ENCODE data around the gene DBF4B. TPM values are rescaled to one million over a fixed set of nuclear protein-coding genes. Genes with fewer than 3 reads are reported as not detected.

The DBF4B gene
- total RNA-seq, 4 donors from 2014 or later, result 6.0 to 19.0 (median 6.2) TPM

- no peak for DNase-seq (ENCODE audit: low spot score in 2 of 2)
- peaks cover 0 to 41% of the 10 kb centered on the region in 2 donors for H3K27me3 ChIP-seq
- TF ChIP-seq CTCF (IDR thresholded peaks at IDR 0.05) (no peak), POLR2A (IDR thresholded peaks at IDR 0.05) (no peak), EP300 (IDR thresholded peaks at IDR 0.05) (no peak)
- peaks cover 0 to 4% (median 0%) of the 10 kb centered on the region in 4 donors for H3K9me3 ChIP-seq
- H3K4me3 ChIP-seq, result no peak overlapping the region
- H3K27ac ChIP-seq, result no peak overlapping the region
- H3K4me1 ChIP-seq, result peaks cover 0 to 16% (median 9%) of the 10 kb centered on the region in 4 donors
- 67 to 80% methylated on average over 1 to 3 of the region's 3 CpGs for WGBS, 2 donors
- H3K36me3 ChIP-seq, result no peaks in the 10 kb centered on the region
Observed at GRCh38 chr17:44759916-44760243, 51.4 kb downstream of the DBF4B start.

- Histone ChIP-seq H3K4me1 (peaks cover 0 to 16% (median 9%) of the 10 kb centered on the region in 4 donors), H3K36me3 (no peaks in the 10 kb centered on the region), H3K4me3 (no peak overlapping the region), H3K9me3 (peaks cover 0 to 4% (median 0%) of the 10 kb centered on the region in 4 donors), H3K27ac (no peak overlapping the region), H3K27me3 (peaks cover 0 to 41% of the 10 kb centered on the region in 2 donors)
- 71 to 79% methylated on average over 13 of the region's 13 CpGs for WGBS, 2 donors
- no peak for DNase-seq (ENCODE audit: low spot score in 2 of 2)
- TF ChIP-seq EP300 (IDR thresholded peaks at IDR 0.05) (no peak), CTCF (IDR thresholded peaks at IDR 0.05) (no peak), POLR2A (IDR thresholded peaks at IDR 0.05) (no peak)
Observed at GRCh38 chr17:44760474-44761308, 52.2 kb downstream of the DBF4B start.

- 76 to 78% methylated on average over 17 of the region's 17 CpGs for WGBS, 2 donors
- H3K9me3 ChIP-seq, result no peaks in the 10 kb centered on the region
- H3K4me3 ChIP-seq, result no peak overlapping the region
- H3K4me1 ChIP-seq, result peaks cover 0 to 16% (median 9%) of the 10 kb centered on the region in 4 donors
- DNase-seq (ENCODE audit: low spot score in 2 of 2), result no peak
- H3K27ac ChIP-seq, result no peak overlapping the region
- TF ChIP-seq POLR2A (IDR thresholded peaks at IDR 0.05) (no peak), EP300 (IDR thresholded peaks at IDR 0.05) (no peak)
- H3K27me3 ChIP-seq, result peaks cover 0 to 41% of the 10 kb centered on the region in 2 donors
- no peaks in the 10 kb centered on the region for H3K36me3 ChIP-seq
Observed at GRCh38 chr17:44761932-44762810, 53.7 kb downstream of the DBF4B start.

- Histone ChIP-seq H3K27me3 (peaks cover 0 to 34% of the 10 kb centered on the region in 2 donors), H3K36me3 (no peaks in the 10 kb centered on the region), H3K4me3 (no peak overlapping the region), H3K27ac (no peak overlapping the region), H3K4me1 (peaks cover 0 to 16% (median 9%) of the 10 kb centered on the region in 4 donors), H3K9me3 (no peaks in the 10 kb centered on the region)
- no peak for DNase-seq (ENCODE audit: low spot score in 2 of 2)
- 74 to 78% methylated on average over 5 of the region's 5 CpGs for WGBS, 2 donors
- TF ChIP-seq POLR2A (IDR thresholded peaks at IDR 0.05) (no peak), CTCF (IDR thresholded peaks at IDR 0.05) (no peak), EP300 (IDR thresholded peaks at IDR 0.05) (no peak)
Observed at GRCh38 chr17:44763170-44763569, 54.7 kb downstream of the DBF4B start.

- Histone ChIP-seq H3K4me3 (no peak overlapping the region), H3K4me1 (no peaks in the 10 kb centered on the region), H3K27me3 (peaks cover 0 to 9% of the 10 kb centered on the region in 2 donors), H3K9me3 (no peaks in the 10 kb centered on the region), H3K36me3 (no peaks in the 10 kb centered on the region), H3K27ac (no peak overlapping the region)
- DNase-seq (ENCODE audit: low spot score in 2 of 2), result no peak
- WGBS, 2 donors, result 71 to 72% methylated on average over 11 of the region's 11 CpGs
- TF ChIP-seq CTCF (IDR thresholded peaks at IDR 0.05), result no peak
- TF ChIP-seq POLR2A (IDR thresholded peaks at IDR 0.05), result no peak
- TF ChIP-seq EP300 (IDR thresholded peaks at IDR 0.05), result no peak
Observed at GRCh38 chr17:44765965-44766364, 57.5 kb downstream of the DBF4B start.

Measured in tibial nerve (tissue), 4 donors.